AG08396 (cell line): ENCODE measurements around the gene KRTAP5-7.
"Not testable (repeated sequence)": the region's sequence is repeated elsewhere in the genome, so short reads cannot be mapped to it uniquely, and the experiment has no call there.

Experiments used
- DNase-seq: peaks from one replicate; pipeline ENCODE4 v3.0.0; 2012; ENCODE audit warnings: low spot score, mixed read lengths

The KRTAP5-7 gene

DNA sequence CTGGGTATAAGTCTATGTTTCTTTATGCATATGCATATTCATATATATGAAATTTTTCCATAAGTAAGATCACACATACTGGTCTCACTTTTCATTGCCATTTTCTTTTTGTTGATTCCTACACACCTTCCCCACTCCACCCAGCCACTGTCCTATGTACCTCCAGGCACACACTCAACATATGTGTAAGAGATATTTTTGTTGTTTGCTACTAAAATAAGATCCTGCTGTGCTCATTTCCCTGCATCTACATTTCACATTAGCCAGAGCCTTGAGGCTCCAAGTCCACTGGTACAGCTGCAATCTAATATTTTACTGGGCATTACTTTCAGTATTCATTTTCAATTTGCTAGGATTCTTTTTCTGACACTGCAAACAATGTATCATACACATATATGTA lies 30.2 kb downstream of the KRTAP5-7 start:
- DNase-seq: no peak

DNA sequence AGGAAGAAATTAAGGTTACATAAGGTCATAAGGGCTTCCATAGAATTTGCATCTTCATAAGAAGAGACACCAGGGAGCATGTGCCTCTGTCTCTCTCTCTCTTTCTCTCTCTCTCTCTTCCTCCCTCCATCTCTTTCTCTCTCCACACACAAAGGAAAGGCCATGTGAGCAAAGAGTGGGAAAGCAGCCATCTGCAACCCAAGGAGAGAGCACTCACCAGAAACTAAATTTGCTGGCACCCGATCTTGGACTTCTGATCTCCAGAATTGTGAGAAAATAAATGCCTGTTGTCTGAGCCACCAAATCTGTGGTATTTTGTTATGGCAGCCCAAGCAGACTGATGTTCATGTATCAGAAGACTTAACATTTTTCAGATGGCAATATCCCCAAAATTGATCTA lies 31.9 kb downstream of the KRTAP5-7 start:
- DNase-seq: no peak

- DNase-seq: no peak
These were observed 35.1 kb downstream of the KRTAP5-7 start for GRCh38 chr11:71562120-71562519.

GRCh38 chr11:71563406-71563805 lies 36.3 kb downstream of the KRTAP5-7 start:
- peak; percentile 79 for DNase-seq

DNA sequence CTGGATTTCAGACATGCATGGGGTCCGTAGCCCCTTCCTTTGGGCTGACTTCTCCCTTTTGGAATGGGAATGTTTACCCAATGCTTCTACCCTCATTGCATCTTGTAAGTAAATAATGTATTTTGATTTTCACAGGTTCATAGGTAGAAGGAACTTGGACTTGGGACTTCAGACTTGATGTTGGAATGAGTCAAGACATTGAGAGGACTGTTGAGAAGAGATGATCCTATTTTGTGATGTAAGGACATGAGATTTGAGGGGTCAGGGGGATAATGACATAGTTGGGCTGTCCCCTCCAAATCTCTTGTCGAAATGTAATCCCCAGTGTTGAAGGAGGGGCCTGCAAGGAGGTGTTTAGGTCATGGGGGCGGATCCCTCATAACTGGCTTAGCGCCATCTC lies 37.4 kb downstream of the KRTAP5-7 start:
- DNase-seq: no peak

- DNase-seq: no peak
These were observed 38.2 kb downstream of the KRTAP5-7 start, which contains the start of gene KRTAP5-10 for GRCh38 chr11:71565263-71565662. KRTAP5-10 (plus strand) TSS chr11:71565563; CDS start chr11:71565588, 25 bp downstream.

GRCh38 chr11:71566081-71566620 lies 39.1 kb downstream of the KRTAP5-7 start:
- DNase-seq: no peak

DNA sequence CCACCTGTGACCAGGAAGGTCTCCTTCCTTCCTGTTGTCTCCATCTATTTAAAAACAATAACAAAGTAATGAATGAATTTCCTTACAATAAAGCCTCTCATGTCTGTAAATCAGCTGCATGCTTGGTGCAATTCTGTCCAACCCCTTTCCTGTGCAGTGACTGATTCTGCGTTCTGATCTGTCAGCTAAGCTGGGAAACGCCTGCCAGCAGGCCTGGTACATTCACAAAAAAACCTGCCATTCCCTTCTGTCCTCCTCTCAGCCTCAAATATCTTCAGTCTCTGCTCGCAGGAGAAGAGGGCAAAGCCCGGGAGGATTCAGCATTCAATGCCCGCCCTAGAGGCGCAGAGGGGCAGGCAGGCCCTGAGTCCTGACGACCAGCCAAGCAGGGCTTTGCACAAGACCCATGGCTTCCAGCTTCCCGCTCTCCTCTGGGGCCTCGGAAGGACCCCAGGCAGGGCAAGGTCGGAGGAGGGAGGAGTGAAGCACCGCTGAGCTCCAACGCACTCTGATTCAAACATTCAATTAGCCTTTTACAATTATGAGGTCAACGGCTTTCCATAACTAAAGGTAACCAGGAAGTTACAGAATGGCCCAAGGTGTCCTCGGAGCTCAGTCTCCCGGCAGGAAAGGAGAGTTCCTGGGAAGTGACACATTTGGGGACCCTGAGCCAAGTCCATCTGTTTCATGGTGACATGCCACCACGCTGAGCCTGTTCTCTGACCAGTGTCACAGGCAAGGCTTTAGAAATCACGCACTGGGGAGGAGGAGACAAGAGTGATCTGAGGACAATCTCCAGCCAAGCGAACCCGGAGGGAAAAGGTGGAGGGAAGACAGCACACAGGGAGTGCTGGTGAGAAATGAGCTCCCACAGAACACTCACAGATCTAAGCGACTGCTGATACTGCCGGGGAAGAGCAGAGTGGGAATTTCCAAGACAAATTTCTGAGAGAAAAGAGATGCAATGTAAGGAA lies 39.8 kb downstream of the KRTAP5-7 start:
- not testable (repeated sequence) for DNase-seq

- not testable (repeated sequence) for DNase-seq
These were observed 40.6 kb downstream of the KRTAP5-7 start for GRCh38 chr11:71567633-71568032.

- DNase-seq: no peak
These were observed 41.8 kb downstream of the KRTAP5-7 start for GRCh38 chr11:71568704-71569349.

DNA sequence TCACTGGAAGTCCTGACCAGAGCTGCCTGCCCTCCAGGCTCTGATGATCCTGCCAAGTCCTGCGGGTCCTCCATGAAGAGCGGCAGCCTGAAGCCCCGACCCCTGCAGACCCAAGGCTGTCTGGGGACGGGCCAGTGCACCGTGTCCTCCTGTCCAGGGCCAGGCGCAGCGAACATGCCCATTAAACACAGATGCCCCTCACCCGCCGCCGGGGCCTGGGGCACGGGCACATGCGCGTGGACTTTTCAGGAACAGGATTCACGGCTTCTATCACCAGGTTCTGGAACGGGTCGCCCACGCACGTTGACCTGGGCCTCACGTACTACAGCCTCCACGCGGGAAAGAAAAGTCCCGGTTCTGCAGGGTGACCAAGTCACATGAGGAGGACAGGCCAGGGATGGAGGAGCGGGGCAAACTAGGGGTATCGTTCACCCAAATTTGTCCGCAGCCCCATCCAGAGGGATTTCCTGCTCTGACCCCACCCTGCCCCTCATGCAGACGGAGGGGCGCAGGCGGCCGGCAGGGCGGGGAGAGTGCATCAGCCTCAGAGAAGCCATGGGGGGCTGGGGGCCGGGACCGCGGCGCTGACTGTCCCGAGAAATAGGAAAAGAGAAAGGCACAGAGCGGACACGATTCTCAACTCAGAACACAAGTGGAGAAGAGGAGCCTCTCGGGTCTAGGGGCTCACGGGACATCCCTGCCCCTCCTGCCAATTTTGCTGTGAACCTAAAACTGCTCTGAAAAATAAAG lies 44.2 kb downstream of the KRTAP5-7 start:
- DNase-seq: not testable (repeated sequence)

GRCh38 chr11:71572811-71573210 lies 45.7 kb downstream of the KRTAP5-7 start:
- no peak for DNase-seq

GRCh38 chr11:71574418-71574817 lies 47.4 kb downstream of the KRTAP5-7 start:
- DNase-seq: no peak

GRCh38 chr11:71575723-71576424 lies 48.8 kb downstream of the KRTAP5-7 start:
- no peak for DNase-seq

DNA sequence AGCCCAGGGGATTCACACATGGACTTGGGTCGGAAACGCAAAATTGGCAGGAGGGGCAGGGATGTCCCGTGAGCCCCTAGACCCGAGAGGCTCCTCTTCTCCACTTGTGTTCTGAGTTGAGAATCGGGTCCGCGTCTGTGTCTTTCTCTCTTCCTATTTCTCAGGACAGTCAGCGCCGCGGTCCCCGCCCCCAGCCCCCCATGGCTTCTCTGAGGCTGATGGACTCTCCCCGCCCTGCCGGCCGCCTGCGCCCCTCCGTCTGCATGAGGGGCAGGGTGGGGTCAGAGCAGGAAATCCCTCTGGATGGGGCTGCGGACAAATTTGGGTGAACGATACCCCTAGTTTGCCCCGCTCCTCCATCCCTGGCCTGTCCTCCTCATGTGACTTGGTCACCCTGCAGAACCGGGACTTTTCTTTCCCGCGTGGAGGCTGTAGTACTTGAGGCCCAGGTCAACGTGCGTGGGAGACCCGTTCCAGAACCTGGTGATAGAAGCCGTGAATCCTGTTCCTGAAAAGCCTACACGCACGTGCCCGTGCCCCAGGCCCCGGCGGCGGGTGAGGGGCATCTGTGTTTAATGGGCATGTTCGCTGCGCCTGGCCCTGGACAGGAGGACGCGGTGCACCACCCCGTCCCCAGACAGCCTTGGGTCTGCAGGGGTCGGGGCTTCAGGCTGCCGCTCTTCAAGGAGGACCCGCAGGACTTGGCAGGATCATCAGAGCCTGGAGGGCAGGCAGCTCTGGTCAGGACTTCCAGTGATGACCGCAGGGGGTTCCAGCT lies 49.8 kb downstream of the KRTAP5-7 start:
- not testable (repeated sequence) for DNase-seq

DNA sequence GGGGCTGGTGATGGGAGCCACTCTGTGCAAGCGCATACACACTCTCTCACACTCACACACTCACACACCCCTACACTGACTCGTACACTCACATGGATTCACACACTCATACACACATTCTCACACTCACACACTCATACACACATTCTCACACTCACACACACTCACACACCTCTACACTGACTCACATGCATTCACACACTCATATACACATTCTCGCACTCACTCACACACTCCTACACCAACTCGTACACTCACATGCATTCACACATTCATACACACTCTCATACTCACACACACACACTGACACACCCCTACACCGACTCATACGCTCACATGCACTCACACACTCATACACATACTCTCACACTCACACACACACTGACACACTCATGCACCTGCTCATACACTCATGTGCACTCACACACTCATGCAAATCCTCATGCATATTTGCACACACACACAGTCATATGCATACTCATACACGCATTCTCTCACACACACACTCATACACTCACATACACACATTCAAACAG lies 50.5 kb downstream of the KRTAP5-7 start:
- no peak for DNase-seq
